Muscle of leg (tissue), 11 donors: ENCODE results near the gene ZBTB7B. TPM values are rescaled to one million over a fixed set of nuclear protein-coding genes. Genes with fewer than 3 reads are reported as not detected.

Experiments
- DNase-seq: peaks from one replicate; pipeline ENCODE4 v3.0.0; 2013
- H3K27ac ChIP-seq: one replicate; pipeline ENCODE4 v1.5.1; 2013; ENCODE audit warnings: mild to moderate bottlenecking, low read length, control low read depth
- H3K27me3 ChIP-seq: one replicate; pipeline ENCODE4 v1.6.1; 2013; ENCODE audit warnings: low read length; ENCODE audit not compliant: control insufficient read depth, insufficient read depth
- H3K36me3 ChIP-seq: one replicate; pipeline ENCODE4 v1.6.1; 2013; ENCODE audit warnings: low read length; ENCODE audit not compliant: control insufficient read depth, insufficient read depth
- H3K4me1 ChIP-seq: one replicate; pipeline ENCODE4 v1.6.1; 2013; ENCODE audit warnings: low read length; ENCODE audit not compliant: control insufficient read depth, insufficient read depth
- H3K4me3 ChIP-seq: one replicate; pipeline ENCODE4 v1.5.1; 2013; ENCODE audit warnings: low read length, control low read depth
- H3K9me3 ChIP-seq: replicated peaks from 2 replicates; pipeline ENCODE4 v1.6.1; 2013; ENCODE audit warnings: low read depth, low read length; ENCODE audit not compliant: control insufficient read depth
- WGBS: methylation state at CpG from one replicate; pipeline ENCODE4 v1.1.5; 2013; ENCODE audit warnings: missing lambda C conversion rate; ENCODE audit not compliant: insufficient coverage; 5-methylcytosine and 5-hydroxymethylcytosine counted together
- polyA plus RNA-seq, 8 donors: library from polyadenylated mRNA; unstranded; fragments of 120-200 nt; gene quantifications; one replicate each; pipeline versions ENCODE4 v1.2.1 to v1.2.3, GENCODE V29; 2013; ENCODE audit warnings: inconsistent platforms in 1 of 8, low replicate concordance in 1 of 8; ENCODE audit not compliant: insufficient read length in 8 of 8, insufficient read depth in 1 of 8
- total RNA-seq: library from RNA; stranded (reverse); fragments of 120-200 nt; gene quantifications from one replicate; pipeline ENCODE4 v1.2.4, GENCODE V29; 2013

Gene ZBTB7B
- total and polyA plus RNA-seq, 9 donors: 6.6 to 11.3 (median 9.5) TPM

DNA sequence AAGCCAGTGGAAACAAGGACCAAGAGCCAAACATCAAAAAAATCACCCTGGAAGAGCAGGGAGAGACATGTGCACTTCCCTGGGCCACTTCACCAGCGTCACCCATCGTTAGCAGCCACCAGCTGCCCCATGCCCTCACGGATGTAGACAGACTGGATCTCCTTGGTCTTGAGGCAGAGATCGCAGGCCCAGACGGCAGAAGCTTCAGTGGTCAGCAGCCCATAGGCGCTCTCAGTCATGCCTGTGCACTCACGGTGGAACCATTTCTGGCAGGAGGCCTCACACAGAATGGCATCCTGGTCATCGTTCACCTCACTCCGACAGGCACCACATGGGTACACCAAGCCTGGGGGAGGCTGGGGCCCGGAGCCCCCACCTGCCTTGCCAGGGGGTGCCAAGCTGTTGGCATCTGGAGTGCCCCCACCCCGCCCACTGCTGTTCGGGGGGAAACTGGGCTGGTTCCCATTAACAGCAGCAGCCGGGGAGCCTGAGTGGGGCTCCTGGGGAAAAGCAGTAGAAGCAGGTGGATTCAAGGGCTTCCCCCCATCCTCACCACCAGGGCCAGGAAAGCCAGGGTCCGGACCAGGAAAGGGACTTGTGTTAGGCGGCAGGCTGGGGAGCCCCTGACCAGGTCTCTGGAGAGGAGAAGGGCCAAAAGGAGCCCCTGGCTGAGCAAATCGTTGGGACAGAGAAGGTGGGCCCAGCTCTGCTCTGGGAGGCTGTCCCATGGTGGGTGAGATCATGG lies 43.7 kb upstream of the ZBTB7B start:
- DNase-seq: no peak
- Histone ChIP-seq H3K4me1 (peaks cover 60% of the 10 kb centered on the region), H3K4me3 (no peak overlapping the region), H3K27ac (peak overlapping the region; percentile 9), H3K9me3 (no peaks in the 10 kb centered on the region), H3K36me3 (peaks cover 37% of the 10 kb centered on the region), H3K27me3 (no peaks in the 10 kb centered on the region)
- WGBS: 90% methylated on average over 10 of the region's 16 CpGs

DNA sequence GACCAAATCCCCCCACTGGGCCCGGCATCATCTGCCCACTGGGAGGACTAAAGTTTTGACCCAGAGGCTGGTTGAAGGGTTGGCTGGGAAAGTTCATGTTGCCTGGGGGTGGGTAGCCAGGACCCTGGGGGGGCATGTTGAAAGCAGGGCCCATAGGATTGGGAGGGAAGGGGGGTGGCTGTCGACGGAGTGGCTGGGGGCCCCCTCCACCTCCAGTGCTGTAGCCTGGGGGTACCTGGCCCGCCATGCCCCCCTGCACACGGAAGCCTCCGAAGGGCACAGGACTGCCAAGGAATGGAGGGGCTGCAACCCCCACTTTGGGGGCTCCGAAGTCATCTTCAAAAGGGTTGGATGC lies 43.2 kb upstream of the ZBTB7B start:
- Histone ChIP-seq H3K27ac (no peak overlapping the region), H3K4me3 (no peak overlapping the region), H3K36me3 (peaks cover 39% of the 10 kb centered on the region), H3K9me3 (no peaks in the 10 kb centered on the region), H3K4me1 (peaks cover 55% of the 10 kb centered on the region), H3K27me3 (no peaks in the 10 kb centered on the region)
- WGBS: 91% methylated on average over 7 of the region's 7 CpGs
- DNase-seq: no peak

DNA sequence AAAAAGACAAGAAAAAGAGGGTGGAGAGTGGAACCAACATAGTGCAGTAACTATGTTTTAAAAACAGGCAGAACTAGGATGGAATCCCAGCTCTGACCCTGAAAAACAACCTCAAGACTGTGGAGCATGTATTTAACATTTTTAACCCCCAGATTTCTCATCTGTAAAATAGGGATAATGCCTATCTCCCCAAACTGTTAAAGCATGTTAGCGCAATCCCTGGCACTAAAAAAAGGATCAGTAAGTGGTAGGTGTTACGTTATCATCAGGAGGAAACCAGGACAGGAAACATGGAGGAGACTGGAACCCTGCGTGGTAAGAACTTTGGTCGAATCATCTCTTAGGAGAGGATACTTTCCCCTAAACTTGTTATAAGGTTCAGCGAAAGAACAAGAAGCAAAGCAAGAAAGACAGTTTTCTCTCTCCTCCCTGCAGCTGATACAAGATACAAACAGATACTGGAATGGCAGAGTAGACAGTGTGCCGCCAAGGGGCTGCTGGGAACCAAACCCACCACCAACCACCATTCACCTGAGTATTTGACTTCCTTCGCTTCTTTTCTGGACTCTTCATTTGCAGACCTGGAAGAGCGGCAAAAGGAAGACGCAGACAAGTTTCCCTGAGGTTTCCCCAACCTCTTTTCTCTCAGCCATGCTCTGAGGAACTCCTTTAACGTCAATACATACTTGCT lies 42.0 kb upstream of the ZBTB7B start:
- Histone ChIP-seq H3K27me3 (no peaks in the 10 kb centered on the region), H3K4me1 (peaks cover 46% of the 10 kb centered on the region), H3K36me3 (peaks cover 51% of the 10 kb centered on the region), H3K4me3 (peak overlapping the region; percentile 85), H3K27ac (peak overlapping the region; percentile 95), H3K9me3 (no peaks in the 10 kb centered on the region)
- 38% methylated on average over 6 of the region's 10 CpGs for WGBS
- no peak for DNase-seq

DNA sequence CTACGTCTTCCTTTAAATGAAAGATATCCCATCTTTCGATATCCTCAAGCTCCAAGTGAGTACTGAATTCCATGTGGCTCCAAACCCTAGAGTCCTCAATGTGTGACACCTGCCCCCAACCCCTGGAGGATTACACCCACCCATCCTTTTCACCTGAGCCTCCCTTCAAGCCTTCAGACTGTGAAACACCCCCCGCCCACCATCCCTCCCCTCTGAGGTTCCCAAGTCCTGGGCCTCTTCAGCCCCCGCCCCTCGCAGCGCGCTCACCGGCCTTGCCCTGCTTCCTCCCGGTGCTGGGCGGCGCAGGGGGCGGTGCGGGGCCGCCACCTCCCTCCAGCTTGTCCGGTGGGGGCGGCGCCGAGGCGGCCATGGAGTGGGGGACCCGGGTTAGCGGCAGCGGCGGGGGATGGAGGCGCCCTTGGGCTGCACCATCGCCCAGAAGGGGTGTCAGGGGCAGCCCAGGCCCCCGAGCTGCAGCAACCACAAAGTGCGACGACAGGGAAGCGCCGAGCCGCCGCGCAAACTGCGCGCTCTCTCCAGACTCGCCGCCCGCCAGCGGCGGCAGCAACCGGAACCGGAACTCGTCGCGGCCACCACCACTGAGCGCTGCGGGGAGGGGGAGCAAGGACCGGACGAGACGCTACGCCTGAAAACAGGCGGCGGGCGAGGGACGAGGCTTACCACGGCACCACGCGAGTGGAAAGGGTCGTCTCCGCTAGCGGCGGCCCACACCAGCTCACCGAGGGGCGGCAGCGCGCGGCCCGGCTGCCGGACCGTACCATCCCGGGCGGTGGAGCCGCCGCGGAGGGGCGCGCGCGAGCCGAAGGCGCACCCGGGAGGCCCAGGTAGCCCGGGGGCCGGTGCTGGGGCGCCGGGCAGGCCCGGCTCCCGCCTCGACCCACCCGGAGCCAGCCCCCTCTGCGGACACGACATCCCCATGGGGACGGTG lies 41.1 kb upstream of the ZBTB7B start, which contains the start of gene PYGO2:
Gene PYGO2, minus strand, starts transcription at position 576 of the 949 bp plus-strand sequence. Its CDS starts 206 bp downstream, at position 370.
- Histone ChIP-seq H3K4me1 (peaks cover 44% of the 10 kb centered on the region), H3K4me3 (peak within 1 kb of the TSS; percentile 85), H3K27ac (peak within 1 kb of the TSS; percentile 95), H3K36me3 (peaks cover 60% of the 10 kb centered on the region), H3K27me3 (no peaks in the 10 kb centered on the region), H3K9me3 (no peaks in the 10 kb centered on the region)
- peak; percentile 88 for DNase-seq
- WGBS: under 1% methylated on average over 81 of the region's 93 CpGs

DNA sequence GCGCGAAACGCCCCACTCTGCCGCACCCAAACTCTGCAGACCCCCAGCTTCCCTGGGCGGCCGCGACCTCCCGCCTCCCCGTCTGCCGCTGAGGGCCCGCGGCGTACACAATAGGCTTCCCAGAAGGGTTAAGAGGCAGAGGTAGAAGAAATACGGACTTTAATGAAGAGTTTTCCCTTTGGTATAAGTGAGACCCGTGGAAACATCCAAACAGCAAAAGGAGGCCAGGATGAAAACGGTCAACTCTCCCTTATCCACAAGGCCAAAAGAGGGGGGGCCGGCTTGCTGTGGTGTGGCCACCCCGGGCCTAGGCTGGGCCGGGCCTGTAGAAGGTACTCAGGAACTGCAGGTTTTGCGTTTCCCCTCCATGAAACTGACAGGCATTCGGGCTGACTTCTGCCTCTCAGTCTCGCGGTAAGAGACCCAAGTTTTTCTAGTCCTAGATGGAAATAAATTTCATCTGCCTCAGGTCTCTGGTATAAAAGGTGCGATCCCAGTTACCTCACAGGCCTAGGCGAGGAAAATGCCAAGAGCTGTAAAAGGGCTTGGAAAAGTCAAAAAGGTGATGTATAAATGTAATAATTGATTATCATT lies 40.3 kb upstream of the ZBTB7B start:
- Histone ChIP-seq H3K4me3 (peak overlapping the region; percentile 85), H3K27me3 (no peaks in the 10 kb centered on the region), H3K36me3 (peaks cover 67% of the 10 kb centered on the region), H3K9me3 (no peaks in the 10 kb centered on the region), H3K27ac (peak overlapping the region; percentile 77), H3K4me1 (peaks cover 36% of the 10 kb centered on the region)
- DNase-seq: no peak
- 5% methylated on average over 4 of the region's 25 CpGs for WGBS

DNA sequence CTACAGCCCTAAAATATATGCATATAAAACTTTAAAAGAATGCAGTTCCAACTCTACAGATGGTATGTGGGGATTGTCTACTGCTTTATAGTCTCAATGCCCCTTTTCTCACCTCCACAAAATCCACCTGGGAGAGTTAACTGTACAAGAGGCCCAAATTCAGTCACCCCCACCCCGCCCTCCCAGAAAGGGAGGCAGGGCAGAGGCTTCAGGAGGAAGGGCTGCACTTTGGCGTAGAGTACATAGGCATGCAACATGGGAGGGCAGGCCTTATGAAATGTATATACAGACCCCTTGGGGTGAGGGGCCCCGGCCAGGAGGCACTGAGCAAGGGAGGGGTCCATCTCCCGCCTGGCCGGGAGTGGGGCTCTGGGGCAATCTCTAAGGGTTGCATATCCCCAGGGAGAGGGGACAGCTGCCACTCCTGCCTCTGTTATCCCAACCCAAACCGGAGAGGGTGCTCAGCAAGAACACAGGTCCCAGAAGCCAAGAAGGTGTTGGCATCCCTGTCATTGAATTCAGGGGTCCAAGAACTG lies 39.7 kb upstream of the ZBTB7B start:
- no peaks in the 10 kb centered on the region for H3K27me3 ChIP-seq
- DNase-seq: no peak
- H3K4me3 ChIP-seq: peak overlapping the region; percentile 85
- H3K36me3 ChIP-seq: peaks cover 71% of the 10 kb centered on the region
- H3K27ac ChIP-seq: no peak overlapping the region
- peaks cover 34% of the 10 kb centered on the region for H3K4me1 ChIP-seq
- 55% methylated on average over 2 of the region's 6 CpGs for WGBS
- no peaks in the 10 kb centered on the region for H3K9me3 ChIP-seq

DNA sequence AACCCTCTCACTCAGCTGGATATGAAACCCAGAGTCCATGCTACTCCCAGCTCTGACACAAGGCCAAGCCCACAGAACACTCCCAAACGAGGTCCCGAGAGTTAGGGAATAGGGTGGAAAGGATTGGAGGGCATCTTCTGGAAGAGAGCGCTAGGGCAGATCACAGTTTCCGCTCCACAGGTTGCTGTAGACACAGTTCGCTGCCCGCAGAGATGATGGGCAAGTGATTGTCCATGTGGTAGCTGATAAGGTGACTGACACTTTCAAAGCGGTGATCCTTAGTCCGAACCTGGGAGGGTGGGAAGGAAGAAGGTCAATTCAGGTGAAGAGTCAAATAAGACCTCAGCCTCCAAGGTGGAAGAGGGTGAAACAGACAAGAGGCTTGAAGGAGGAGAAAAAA lies 39.0 kb upstream of the ZBTB7B start:
- Histone ChIP-seq H3K27ac (no peak overlapping the region), H3K27me3 (no peaks in the 10 kb centered on the region), H3K9me3 (no peaks in the 10 kb centered on the region), H3K36me3 (peaks cover 71% of the 10 kb centered on the region), H3K4me1 (peaks cover 29% of the 10 kb centered on the region), H3K4me3 (no peak overlapping the region)
- 90% methylated on average over 7 of the region's 8 CpGs for WGBS
- DNase-seq: no peak

DNA sequence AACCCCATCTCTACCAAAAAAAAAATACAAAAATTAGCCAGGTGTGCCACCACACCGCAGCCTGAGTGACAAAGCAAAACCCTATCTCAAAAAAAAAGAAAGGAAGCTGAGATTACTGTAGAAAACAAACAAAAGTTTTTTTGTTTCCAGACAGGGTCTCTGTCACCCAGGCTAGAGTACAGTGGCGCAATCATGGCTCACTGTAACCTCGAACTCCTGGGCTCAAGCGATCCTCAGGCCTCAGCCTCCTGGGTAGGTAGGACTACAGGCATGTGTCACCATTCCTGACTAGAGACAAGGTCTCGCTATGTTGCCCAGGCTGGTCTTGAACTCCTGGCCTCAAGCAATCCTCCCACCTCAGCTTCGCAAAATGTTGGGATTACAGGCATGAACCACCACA lies 38.2 kb upstream of the ZBTB7B start:
- Histone ChIP-seq H3K4me1 (peaks cover 33% of the 10 kb centered on the region), H3K9me3 (no peaks in the 10 kb centered on the region), H3K27me3 (no peaks in the 10 kb centered on the region), H3K27ac (no peak overlapping the region), H3K36me3 (peaks cover 67% of the 10 kb centered on the region), H3K4me3 (no peak overlapping the region)
- WGBS: 87% methylated on average over 3 of the region's 6 CpGs
- no peak for DNase-seq

DNA sequence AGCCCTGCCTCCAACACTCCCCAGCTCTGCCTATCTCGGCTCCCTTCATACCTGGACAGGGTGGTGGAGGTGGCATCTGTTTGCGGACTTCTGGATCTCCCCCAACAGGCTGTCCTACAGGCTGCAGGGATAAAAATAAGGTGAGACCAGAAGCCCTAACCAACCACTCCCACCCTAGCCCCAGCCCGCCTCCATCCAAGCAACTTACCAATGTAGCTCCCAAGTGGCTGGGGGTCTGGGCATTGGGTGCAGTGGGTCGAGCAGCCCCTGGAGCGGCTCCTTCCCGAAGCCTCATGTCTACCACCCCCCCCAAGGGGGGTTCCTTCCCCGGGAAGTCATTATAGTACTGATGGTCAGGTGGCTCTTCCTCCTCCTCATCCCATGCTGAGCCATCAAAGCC lies 36.5 kb upstream of the ZBTB7B start:
- peaks cover 37% of the 10 kb centered on the region for H3K4me1 ChIP-seq

More for the DNA sequence above, 36.5 kb upstream of the ZBTB7B start:
- H3K27me3 ChIP-seq: no peaks in the 10 kb centered on the region
- no peak overlapping the region for H3K4me3 ChIP-seq
- no CpG with 5 or more reads among the region's 7 CpGs for WGBS
- no peak for DNase-seq
- H3K9me3 ChIP-seq: no peaks in the 10 kb centered on the region
- no peak overlapping the region for H3K27ac ChIP-seq
- H3K36me3 ChIP-seq: peaks cover 61% of the 10 kb centered on the region
